ENCODE measurements around the gene ZBTB25. TPM values are rescaled to one million over a fixed set of nuclear protein-coding genes. Genes with fewer than 3 reads are reported as not detected.

ZBTB25 gene
- polyA plus RNA-seq, 3 donors, result 3.2 to 8.7 (median 3.9) TPM

DNA sequence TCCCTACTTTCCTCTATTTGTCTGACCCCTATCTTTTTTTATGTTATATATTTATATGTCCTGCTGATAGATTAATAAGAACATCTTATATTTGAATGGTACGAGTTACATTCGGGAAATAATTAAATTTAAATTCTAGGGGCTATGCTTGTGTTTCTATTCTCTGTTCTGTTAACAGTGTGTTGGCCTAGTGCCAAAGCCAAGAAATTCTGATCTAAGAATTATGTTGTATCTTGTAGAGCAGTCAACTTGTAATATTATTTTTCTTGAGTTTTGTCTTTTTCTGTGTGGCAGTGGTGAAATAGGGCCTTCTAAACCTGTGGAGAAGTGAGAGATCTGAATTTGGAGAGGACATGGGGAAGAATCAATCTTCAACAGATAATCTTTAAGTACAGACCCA, 27.9 kb upstream of the ZBTB25 start:
- H3K4me3 Mint-ChIP-seq, result no peak overlapping the region
- Histone ChIP-seq H3K36me3 (replicated peaks in 1 of 2; ENCODE audit: control insufficient read depth in 1 of 2, insufficient read depth in 2 of 2, low read length in 2 of 2) (peaks cover 0 to 4% of the 10 kb centered on the region in 2 donors), H3K9ac (ENCODE audit: insufficient read depth, low read length, poor library complexity, severe bottlenecking) (no peak overlapping the region), H2AFZ (ENCODE audit: insufficient read depth, low read depth, low read length, poor library complexity, severe bottlenecking) (no peak overlapping the region), H3K27me3 (ENCODE audit: control insufficient read depth in 2 of 2, insufficient read depth in 2 of 2, low read length in 2 of 2) (no peaks in the 10 kb centered on the region), H3K79me2 (ENCODE audit: insufficient read depth, low read length) (no peaks in the 10 kb centered on the region), H3K27ac (ENCODE audit: low read depth in 1 of 2, low read length in 2 of 2) (no peak overlapping the region), H3K9me3 (replicated peaks in 1 of 2; ENCODE audit: control insufficient read depth in 1 of 2, insufficient read depth in 1 of 2, low read length in 2 of 2) (no peaks in the 10 kb centered on the region), H4K20me1 (ENCODE audit: insufficient read depth, low read length) (peaks cover 19% of the 10 kb centered on the region), H3K4me2 (replicated peaks; ENCODE audit: extremely low read depth, low read length, poor library complexity, severe bottlenecking) (no peak overlapping the region), H3K4me1 (ENCODE audit: control insufficient read depth in 1 of 2, insufficient read depth in 2 of 2, low read length in 2 of 2) (no peaks in the 10 kb centered on the region), H3K4me3 (replicated peaks in 1 of 3; ENCODE audit: low read depth in 2 of 3, low read length in 3 of 3) (no peak overlapping the region)
- intact Hi-C loops (cut with micrococcal nuclease), result no loop called here
- peaks cover 0 to 5% (median 4%) of the 10 kb centered on the region in 7 donors for H3K9me3 Mint-ChIP-seq
- TF ChIP-seq CTCF (IDR thresholded peaks at IDR 0.05), result no peak
- DNase-seq, result no peak
- no peak overlapping the region for H3K27ac Mint-ChIP-seq
- 100% methylated on average over 2 of the region's 2 CpGs for WGBS (ENCODE audit: insufficient coverage)
- H3K27me3 Mint-ChIP-seq (ENCODE audit: low read depth in 3 of 3), result peaks cover 0 to 6% (median 0%) of the 10 kb centered on the region in 3 donors
- H3K36me3 Mint-ChIP-seq, result peaks cover 4 to 15% of the 10 kb centered on the region in 2 donors
- no peaks in the 10 kb centered on the region for H3K4me1 Mint-ChIP-seq

DNA sequence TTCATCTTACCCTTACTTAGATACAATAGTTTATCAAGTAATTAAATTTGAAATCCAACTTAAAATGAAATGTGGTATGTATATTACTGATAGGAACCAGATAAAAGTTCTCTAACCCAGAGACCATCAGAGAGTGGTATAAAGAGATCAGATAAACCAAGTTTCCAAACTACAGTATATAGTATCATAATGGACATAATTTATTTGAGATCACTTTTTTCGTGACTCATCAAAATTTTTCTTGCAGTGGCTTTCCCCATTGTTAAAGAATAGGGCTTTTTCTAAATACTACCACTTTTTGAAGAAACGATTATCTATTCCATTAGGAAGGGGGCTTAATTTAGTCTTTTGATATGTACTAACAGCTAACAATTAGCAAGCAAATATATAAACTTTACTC, 21.7 kb upstream of the ZBTB25 start:
- H3K4me3 Mint-ChIP-seq, result no peak overlapping the region
- intact Hi-C loops (cut with micrococcal nuclease), result no loop called here
- no peaks in the 10 kb centered on the region for H3K27me3 Mint-ChIP-seq (ENCODE audit: low read depth in 3 of 3)
- Histone ChIP-seq H3K9ac (ENCODE audit: insufficient read depth, low read length, poor library complexity, severe bottlenecking) (no peak overlapping the region), H2AFZ (ENCODE audit: insufficient read depth, low read depth, low read length, poor library complexity, severe bottlenecking) (no peak overlapping the region), H3K9me3 (replicated peaks in 1 of 2; ENCODE audit: control insufficient read depth in 1 of 2, insufficient read depth in 1 of 2, low read length in 2 of 2) (no peaks in the 10 kb centered on the region), H4K20me1 (ENCODE audit: insufficient read depth, low read length) (peaks cover 78% of the 10 kb centered on the region), H3K4me1 (ENCODE audit: control insufficient read depth in 1 of 2, insufficient read depth in 2 of 2, low read length in 2 of 2) (no peaks in the 10 kb centered on the region), H3K36me3 (replicated peaks in 1 of 2; ENCODE audit: control insufficient read depth in 1 of 2, insufficient read depth in 2 of 2, low read length in 2 of 2) (peaks cover 25 to 49% of the 10 kb centered on the region in 2 donors), H3K79me2 (ENCODE audit: insufficient read depth, low read length) (peaks cover 32% of the 10 kb centered on the region), H3K27me3 (ENCODE audit: control insufficient read depth in 2 of 2, insufficient read depth in 2 of 2, low read length in 2 of 2) (no peaks in the 10 kb centered on the region), H3K4me3 (replicated peaks in 1 of 3; ENCODE audit: low read depth in 2 of 3, low read length in 3 of 3) (no peak overlapping the region), H3K27ac (ENCODE audit: low read depth in 1 of 2, low read length in 2 of 2) (no peak overlapping the region), H3K4me2 (replicated peaks; ENCODE audit: extremely low read depth, low read length, poor library complexity, severe bottlenecking) (no peak overlapping the region)
- no peak for TF ChIP-seq CTCF (IDR thresholded peaks at IDR 0.05)
- H3K4me1 Mint-ChIP-seq, result no peaks in the 10 kb centered on the region
- WGBS (ENCODE audit: insufficient coverage), result no CpG with 5 or more reads among the region's 2 CpGs
- peaks cover 12 to 29% of the 10 kb centered on the region in 2 donors for H3K36me3 Mint-ChIP-seq
- no peak for DNase-seq
- no peaks in the 10 kb centered on the region for H3K9me3 Mint-ChIP-seq
- H3K27ac Mint-ChIP-seq, result no peak overlapping the region

All from CD14-positive monocyte (primary cell).